ENCODE measurements around the gene HCFC1. TPM values are rescaled to one million over a fixed set of nuclear protein-coding genes. Genes with fewer than 3 reads are reported as not detected.

The HCFC1 gene
- total RNA-seq, 1 donor from 2014 or later: 61.2 TPM

- Mint-ChIP-seq H3K27ac (ENCODE audit: unreplicated experiment) (peak overlapping the region; percentile 92), H3K4me1 (ENCODE audit: low read depth, unreplicated experiment) (peaks cover 2% of the 10 kb centered on the region), H3K9me3 (ENCODE audit: unreplicated experiment) (no peaks in the 10 kb centered on the region), H3K27me3 (ENCODE audit: low read depth, unreplicated experiment) (no peaks in the 10 kb centered on the region), H3K4me3 (ENCODE audit: unreplicated experiment) (peak overlapping the region; percentile 92), H3K36me3 (ENCODE audit: low read depth, unreplicated experiment) (no peaks in the 10 kb centered on the region)
- Histone ChIP-seq H3K27me3 (ENCODE audit: insufficient read depth, low read length) (no peaks in the 10 kb centered on the region), H3K4me3 (ENCODE audit: insufficient read depth, low read depth, low read length) (peak overlapping the region; percentile 74), H3K4me1 (ENCODE audit: insufficient read depth, low read length) (peaks cover 14% of the 10 kb centered on the region), H3K79me2 (ENCODE audit: insufficient read depth, low read length) (peaks cover 43% of the 10 kb centered on the region), H3K36me3 (ENCODE audit: insufficient read depth, low read length) (no peaks in the 10 kb centered on the region), H3K27ac (ENCODE audit: low read depth, low read length) (peak overlapping the region; percentile 100), H2AFZ (ENCODE audit: low read depth, low read length) (peak overlapping the region; percentile 9), H3K4me2 (ENCODE audit: low read length) (peak overlapping the region; percentile 86), H4K20me1 (ENCODE audit: insufficient read depth, low read length) (peaks cover 16% of the 10 kb centered on the region), H3K9me3 (ENCODE audit: insufficient read depth, low read depth, low read length) (no peaks in the 10 kb centered on the region), H3K9ac (ENCODE audit: low read length) (peak overlapping the region; percentile 100)
- FAIRE-seq (peak; percentile 94), DNase-seq (ENCODE audit: low read depth) (peak; percentile 8)
- no peak for TF ChIP-seq EZH2 (IDR thresholded peaks at IDR 0.05; ENCODE audit: insufficient read depth, low read length)
- TF ChIP-seq CTCF (IDR thresholded peaks at IDR 0.05; ENCODE audit: insufficient read depth, low read depth, low read length): no peak
These were observed 1.7 kb upstream of the HCFC1 start for GRCh38 chrX:153973127-153974002.

DNA sequence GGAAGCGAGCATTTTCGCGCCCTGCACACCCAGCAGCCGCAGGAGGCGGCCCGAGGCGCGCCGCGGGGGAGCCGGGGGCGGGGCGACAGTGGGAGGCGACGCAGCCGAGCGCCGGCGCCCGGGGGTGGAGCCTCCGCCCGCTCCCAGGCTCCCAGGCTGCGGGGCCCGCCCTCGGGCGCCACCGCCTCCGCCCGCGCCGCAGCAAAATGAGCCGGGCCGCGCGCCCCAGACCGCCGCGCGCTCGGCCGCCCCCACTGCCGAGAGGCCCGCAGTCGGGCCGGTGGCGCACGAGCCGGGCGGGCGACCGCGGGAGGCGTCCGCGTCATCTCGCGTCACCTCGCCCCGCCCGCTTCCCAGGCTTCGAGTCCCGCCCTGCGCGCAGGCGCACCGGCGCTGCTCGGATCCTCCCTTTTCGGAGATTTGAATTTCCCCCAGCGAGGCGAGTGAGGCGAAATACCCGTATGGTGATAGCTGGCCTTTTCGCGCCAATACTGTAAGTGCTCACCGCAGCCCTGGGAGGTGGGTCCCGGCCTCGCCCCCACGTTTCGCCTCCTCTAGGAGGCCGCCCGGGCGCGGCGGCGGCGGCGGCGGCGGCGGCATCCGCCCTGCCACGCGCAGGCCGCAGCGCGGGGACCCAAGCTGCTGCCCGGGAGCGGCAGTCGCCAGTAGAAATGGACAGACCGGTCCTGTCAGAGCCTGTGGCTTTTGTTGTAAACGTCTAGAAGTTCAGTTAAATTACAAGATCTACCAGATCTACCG, 929 bp upstream of the HCFC1 start, which contains the start of gene TMEM187:
Gene TMEM187 (plus strand): TSS at position 387 of the 759 bp plus-strand sequence. CDS start 9,309 bp downstream, outside the sequence.
- H3K4me2 ChIP-seq (ENCODE audit: low read length): peak within 1 kb of the TSS; percentile 86
- H3K9me3 ChIP-seq (ENCODE audit: insufficient read depth, low read depth, low read length): no peaks in the 10 kb centered on the region
- peaks cover 9% of the 10 kb centered on the region for H3K4me1 Mint-ChIP-seq (ENCODE audit: low read depth, unreplicated experiment)
- peak within 1 kb of the TSS; percentile 100 for H3K27ac Mint-ChIP-seq (ENCODE audit: unreplicated experiment)
- peak within 1 kb of the TSS; percentile 99 for H3K4me3 Mint-ChIP-seq (ENCODE audit: unreplicated experiment)
- H3K9ac ChIP-seq (ENCODE audit: low read length): peak within 1 kb of the TSS; percentile 100
- no peaks in the 10 kb centered on the region for H3K27me3 ChIP-seq (ENCODE audit: insufficient read depth, low read length)
- TF ChIP-seq CTCF (IDR thresholded peaks at IDR 0.05; ENCODE audit: insufficient read depth, low read depth, low read length) (no peak), EZH2 (IDR thresholded peaks at IDR 0.05; ENCODE audit: insufficient read depth, low read length) (no peak)
- H3K4me3 ChIP-seq (ENCODE audit: insufficient read depth, low read depth, low read length): peak within 1 kb of the TSS; percentile 96
- peaks cover 51% of the 10 kb centered on the region for H3K79me2 ChIP-seq (ENCODE audit: insufficient read depth, low read length)
- no peaks in the 10 kb centered on the region for H3K27me3 Mint-ChIP-seq (ENCODE audit: low read depth, unreplicated experiment)
- peak; percentile 66 for DNase-seq (ENCODE audit: low read depth)
- H3K4me1 ChIP-seq (ENCODE audit: insufficient read depth, low read length): peaks cover 22% of the 10 kb centered on the region
- H2AFZ ChIP-seq (ENCODE audit: low read depth, low read length): peak within 1 kb of the TSS; percentile 75
- peak within 1 kb of the TSS; percentile 100 for H3K27ac ChIP-seq (ENCODE audit: low read depth, low read length)
- peak; percentile 93 for FAIRE-seq
- no peaks in the 10 kb centered on the region for H3K9me3 Mint-ChIP-seq (ENCODE audit: unreplicated experiment)
- peaks cover 24% of the 10 kb centered on the region for H4K20me1 ChIP-seq (ENCODE audit: insufficient read depth, low read length)
- H3K36me3 ChIP-seq (ENCODE audit: insufficient read depth, low read length): no peaks in the 10 kb centered on the region
- no peaks in the 10 kb centered on the region for H3K36me3 Mint-ChIP-seq (ENCODE audit: low read depth, unreplicated experiment)
